Measurements from ENCODE around the gene JARID2. TPM values are rescaled to one million over a fixed set of nuclear protein-coding genes. Genes with fewer than 3 reads are reported as not detected.
A peak's percentile ranks its signal among the peaks of the same experiment; 100 is the strongest.

The JARID2 gene
- total RNA-seq: 55.9 and 57.7 TPM in 2 replicates

DNA sequence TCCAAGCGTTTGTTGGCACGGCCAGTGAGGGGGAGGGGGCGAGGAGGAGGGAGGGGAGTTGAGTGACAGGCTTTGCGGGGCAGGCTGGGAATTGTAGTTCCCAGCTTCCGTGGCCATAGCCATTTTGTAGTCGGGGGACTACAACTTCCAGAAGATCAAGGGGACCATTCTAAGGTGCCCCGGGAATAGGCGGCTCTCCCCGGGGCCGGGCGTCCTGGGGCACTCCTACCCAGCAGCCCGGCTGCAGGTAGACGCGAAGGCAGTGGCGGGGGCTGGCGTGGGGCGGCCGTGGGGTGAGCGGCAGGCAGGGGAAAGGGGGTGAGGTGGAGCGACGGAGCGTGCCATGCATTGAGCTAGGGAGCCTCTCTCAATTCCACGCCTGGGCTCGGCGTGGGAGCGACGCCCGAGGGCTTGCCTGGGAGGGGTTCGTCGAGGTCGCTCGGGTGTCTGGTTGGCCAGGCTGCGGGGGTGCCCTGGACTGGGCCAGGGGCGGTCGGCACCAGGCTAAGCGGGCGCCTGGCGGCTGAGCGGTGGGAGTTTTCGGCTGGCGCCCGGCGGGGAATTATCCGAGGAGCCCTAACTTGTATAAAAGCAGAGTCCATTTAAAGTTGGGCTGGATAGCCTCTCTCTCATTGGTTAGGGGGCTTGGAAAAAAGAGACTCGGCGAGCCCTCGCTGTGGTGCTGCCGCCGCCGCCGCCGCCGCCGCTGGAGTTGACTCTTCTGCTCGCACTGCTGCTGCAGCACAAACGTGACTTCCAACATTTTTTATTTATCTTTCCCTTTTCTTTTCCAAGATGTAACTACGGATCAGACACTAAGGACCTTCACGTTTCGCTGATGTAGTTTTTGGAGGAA is at the start of gene JARID2:
JARID2 (plus strand) TSS at position 709 of the 856 bp plus-strand sequence. CDS start 471 bp downstream, outside the sequence.
- Mint-ChIP-seq H3K9me3 (no peaks in the 10 kb centered on the region), H3K27ac (peak within 1 kb of the TSS; percentile 99), H3K4me3 (ENCODE audit: low read depth) (peak within 1 kb of the TSS; percentile 99), H3K36me3 (ENCODE audit: low read depth) (peaks cover 37% of the 10 kb centered on the region), H3K4me1 (ENCODE audit: low read depth) (peaks cover 30% of the 10 kb centered on the region), H3K27me3 (ENCODE audit: low read depth) (no peaks in the 10 kb centered on the region)
- peak; percentile 93 for DNase-seq (ENCODE audit: low spot score)
- intact Hi-C loops (cut with micrococcal nuclease): loop anchor here (1.0 to 10.0 kb wide), 11 partner anchors 61 to 1121 kb away; no protein-coding TSS in a partner anchor

- no peaks in the 10 kb centered on the region for H3K4me1 Mint-ChIP-seq (ENCODE audit: low read depth)
- H3K4me3 Mint-ChIP-seq (ENCODE audit: low read depth): no peak overlapping the region
- no peaks in the 10 kb centered on the region for H3K9me3 Mint-ChIP-seq
- no peak overlapping the region for H3K27ac Mint-ChIP-seq
- intact Hi-C loops (cut with micrococcal nuclease): no loop called here
- H3K36me3 Mint-ChIP-seq (ENCODE audit: low read depth): no peaks in the 10 kb centered on the region
- peaks cover 2% of the 10 kb centered on the region for H3K27me3 Mint-ChIP-seq (ENCODE audit: low read depth)
- DNase-seq (ENCODE audit: low spot score): no peak
These were observed 45.8 kb upstream of the JARID2 start for GRCh38 chr6:15200087-15200486.

- Mint-ChIP-seq H3K27me3 (ENCODE audit: low read depth) (no peaks in the 10 kb centered on the region), H3K4me3 (ENCODE audit: low read depth) (no peak overlapping the region), H3K9me3 (peaks cover 4% of the 10 kb centered on the region), H3K36me3 (ENCODE audit: low read depth) (no peaks in the 10 kb centered on the region), H3K27ac (no peak overlapping the region), H3K4me1 (ENCODE audit: low read depth) (peaks cover 6% of the 10 kb centered on the region)
- no peak for DNase-seq (ENCODE audit: low spot score)
- intact Hi-C loops (cut with micrococcal nuclease): no loop called here
These were observed 40.5 kb upstream of the JARID2 start for GRCh38 chr6:15205321-15205720.

DNA sequence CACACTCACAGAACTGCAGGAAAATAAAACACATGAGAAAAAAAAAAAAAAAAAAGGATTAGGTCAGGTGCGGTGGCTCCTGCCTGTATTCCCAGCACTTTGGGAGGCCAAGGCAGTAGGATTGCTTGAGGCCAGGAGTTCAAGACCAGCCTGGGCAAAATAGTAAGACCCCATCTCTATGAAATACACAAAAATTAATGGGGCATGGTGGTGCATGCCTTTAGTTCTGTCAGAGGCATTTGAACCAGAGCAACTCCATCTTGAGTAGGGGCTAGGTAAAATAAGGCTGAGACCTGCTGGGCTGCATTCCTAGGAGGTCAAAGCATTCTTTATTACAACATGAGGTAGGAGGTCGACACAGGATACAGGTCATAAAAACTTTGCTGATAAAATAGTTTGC is 39.0 kb upstream of the JARID2 start:
- no peak for DNase-seq (ENCODE audit: low spot score)
- Mint-ChIP-seq H3K4me3 (ENCODE audit: low read depth) (no peak overlapping the region), H3K9me3 (peaks cover 4% of the 10 kb centered on the region), H3K27me3 (ENCODE audit: low read depth) (no peaks in the 10 kb centered on the region), H3K4me1 (ENCODE audit: low read depth) (peaks cover 6% of the 10 kb centered on the region), H3K36me3 (ENCODE audit: low read depth) (no peaks in the 10 kb centered on the region), H3K27ac (no peak overlapping the region)
- intact Hi-C loops (cut with micrococcal nuclease): no loop called here

- Mint-ChIP-seq H3K27ac (no peak overlapping the region), H3K4me1 (ENCODE audit: low read depth) (peaks cover 6% of the 10 kb centered on the region), H3K9me3 (peaks cover 4% of the 10 kb centered on the region), H3K4me3 (ENCODE audit: low read depth) (no peak overlapping the region), H3K27me3 (ENCODE audit: low read depth) (no peaks in the 10 kb centered on the region), H3K36me3 (ENCODE audit: low read depth) (no peaks in the 10 kb centered on the region)
- no peak for DNase-seq (ENCODE audit: low spot score)
- intact Hi-C loops (cut with micrococcal nuclease): no loop called here
These were observed 37.9 kb upstream of the JARID2 start for GRCh38 chr6:15207923-15208322.

DNA sequence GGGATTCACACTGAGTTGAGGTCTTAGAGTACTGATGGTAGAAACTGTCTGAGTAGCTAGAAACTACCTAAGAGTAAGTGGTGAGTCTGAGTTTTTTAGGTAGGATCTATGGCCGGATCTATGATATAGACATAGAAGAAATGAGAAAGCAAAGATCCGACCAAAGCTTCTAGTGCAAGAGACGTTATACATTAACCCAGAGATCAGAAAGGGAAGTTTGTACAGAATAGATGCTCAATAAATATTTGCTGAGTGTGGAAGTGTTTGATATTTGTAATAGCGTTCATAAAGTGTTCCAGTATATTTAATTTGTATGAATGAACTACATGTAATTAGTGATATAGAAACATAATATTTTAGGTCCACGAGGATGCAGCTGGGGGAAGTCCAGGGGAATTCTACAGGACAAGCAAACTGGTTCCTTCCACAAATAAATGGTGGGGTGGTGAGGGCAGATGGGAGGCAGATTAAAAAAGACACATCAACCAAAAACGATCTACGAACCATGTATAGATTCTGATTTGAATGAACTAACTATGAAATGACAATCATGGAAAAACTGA is 31.9 kb upstream of the JARID2 start:
- Mint-ChIP-seq H3K9me3 (peaks cover 4% of the 10 kb centered on the region), H3K27me3 (ENCODE audit: low read depth) (no peaks in the 10 kb centered on the region), H3K4me3 (ENCODE audit: low read depth) (no peak overlapping the region), H3K27ac (no peak overlapping the region), H3K4me1 (ENCODE audit: low read depth) (peaks cover 3% of the 10 kb centered on the region), H3K36me3 (ENCODE audit: low read depth) (no peaks in the 10 kb centered on the region)
- intact Hi-C loops (cut with micrococcal nuclease): no loop called here
- no peak for DNase-seq (ENCODE audit: low spot score)

DNA sequence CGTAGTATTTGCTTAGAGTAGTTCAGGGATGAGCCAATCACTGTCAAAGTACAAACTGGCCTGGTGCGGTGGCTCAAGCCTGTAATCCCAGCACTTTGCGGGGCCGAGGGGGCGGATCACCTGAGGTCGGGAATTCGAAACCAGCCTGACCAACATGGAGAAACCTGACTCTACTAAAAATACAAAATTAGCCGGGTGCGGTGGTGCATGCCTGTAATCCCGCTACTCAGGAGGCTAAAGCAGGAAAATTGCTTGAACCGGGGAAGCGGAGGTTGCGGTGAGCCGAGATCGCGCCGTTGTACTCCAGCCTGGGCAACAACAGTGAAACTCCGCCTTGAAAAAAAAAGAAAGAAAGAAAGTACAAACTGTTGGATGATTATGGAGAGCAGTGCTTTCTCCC is 27.5 kb upstream of the JARID2 start:
- Mint-ChIP-seq H3K36me3 (ENCODE audit: low read depth) (no peaks in the 10 kb centered on the region), H3K4me1 (ENCODE audit: low read depth) (peaks cover 3% of the 10 kb centered on the region), H3K4me3 (ENCODE audit: low read depth) (no peak overlapping the region), H3K27me3 (ENCODE audit: low read depth) (no peaks in the 10 kb centered on the region), H3K9me3 (no peaks in the 10 kb centered on the region), H3K27ac (no peak overlapping the region)
- intact Hi-C loops (cut with micrococcal nuclease): no loop called here
- no peak for DNase-seq (ENCODE audit: low spot score)

DNA sequence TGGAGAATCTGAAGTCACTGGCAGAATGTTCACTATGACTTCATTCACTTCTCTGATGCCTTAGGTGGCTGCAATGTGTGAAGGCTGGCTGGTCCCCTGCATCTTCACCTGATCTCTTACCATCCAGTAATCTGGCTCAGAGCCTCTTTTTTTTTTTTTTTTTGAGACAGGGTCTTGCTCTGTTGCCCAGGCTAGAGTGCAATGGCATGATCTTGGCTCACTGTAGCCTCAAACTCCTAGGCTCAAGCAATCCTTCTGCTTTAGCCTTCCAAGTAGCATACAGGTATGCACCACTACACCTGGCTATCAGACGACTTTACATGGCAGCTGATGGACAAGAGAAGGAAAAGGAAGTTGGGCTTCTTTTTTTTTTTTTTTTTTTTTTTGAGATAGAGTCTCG is 25.8 kb upstream of the JARID2 start:
- intact Hi-C loops (cut with micrococcal nuclease): no loop called here
- no peak for DNase-seq (ENCODE audit: low spot score)
- H3K9me3 Mint-ChIP-seq: no peaks in the 10 kb centered on the region
- peaks cover 3% of the 10 kb centered on the region for H3K4me1 Mint-ChIP-seq (ENCODE audit: low read depth)
- no peak overlapping the region for H3K4me3 Mint-ChIP-seq (ENCODE audit: low read depth)
- H3K36me3 Mint-ChIP-seq (ENCODE audit: low read depth): no peaks in the 10 kb centered on the region
- H3K27me3 Mint-ChIP-seq (ENCODE audit: low read depth): peaks cover 6% of the 10 kb centered on the region
- no peak overlapping the region for H3K27ac Mint-ChIP-seq

DNA sequence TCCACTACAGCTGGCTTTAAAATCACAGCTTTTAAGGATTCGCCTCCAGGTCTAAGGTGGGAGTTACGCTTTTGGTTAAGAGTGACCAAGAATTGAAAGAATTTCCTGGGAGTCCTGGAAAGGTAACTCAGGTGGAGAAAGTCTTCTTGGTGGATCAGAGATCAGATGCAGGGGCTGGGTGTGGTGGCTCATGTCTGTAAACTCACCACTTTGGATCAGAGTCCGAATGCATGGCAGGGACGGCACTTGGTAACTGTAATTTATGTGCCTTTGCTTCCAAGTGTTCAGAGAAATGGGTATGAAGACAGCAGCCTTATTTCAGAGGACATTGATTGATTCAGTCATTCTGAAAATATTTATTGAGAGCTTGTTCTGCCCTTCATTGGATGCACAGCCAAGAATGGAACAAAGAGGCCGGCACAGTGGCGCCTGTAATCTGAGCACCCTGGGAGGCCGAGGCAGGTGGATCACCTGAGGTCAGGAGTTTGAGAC is 18.0 kb upstream of the JARID2 start:
- no peak overlapping the region for H3K4me3 Mint-ChIP-seq (ENCODE audit: low read depth)
- no peak overlapping the region for H3K27ac Mint-ChIP-seq
- H3K27me3 Mint-ChIP-seq (ENCODE audit: low read depth): peaks cover 6% of the 10 kb centered on the region
- intact Hi-C loops (cut with micrococcal nuclease): no loop called here
- no peak for DNase-seq (ENCODE audit: low spot score)
- no peaks in the 10 kb centered on the region for H3K4me1 Mint-ChIP-seq (ENCODE audit: low read depth)
- H3K36me3 Mint-ChIP-seq (ENCODE audit: low read depth): no peaks in the 10 kb centered on the region
- H3K9me3 Mint-ChIP-seq: no peaks in the 10 kb centered on the region

DNA sequence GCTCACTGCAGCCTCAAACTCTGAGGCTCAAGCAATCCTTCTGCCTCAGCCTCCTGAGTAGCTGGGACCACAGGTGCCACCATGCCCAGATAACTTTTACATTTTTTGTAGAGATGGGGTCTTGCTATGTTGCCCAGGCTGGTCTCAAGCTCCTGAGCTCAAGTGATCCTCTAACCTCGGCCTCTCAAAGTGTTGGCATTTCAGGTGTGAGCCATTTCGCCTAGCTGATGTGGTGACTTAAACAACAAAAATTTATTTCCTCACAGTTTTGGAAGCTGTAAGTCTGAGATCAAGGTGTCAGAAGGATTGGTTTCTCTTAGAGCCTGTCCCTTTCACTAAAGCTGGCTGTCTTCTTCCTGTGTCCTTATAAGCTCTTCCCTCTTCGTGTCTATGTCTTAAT is 15.0 kb upstream of the JARID2 start:
- Mint-ChIP-seq H3K4me1 (ENCODE audit: low read depth) (no peaks in the 10 kb centered on the region), H3K4me3 (ENCODE audit: low read depth) (no peak overlapping the region), H3K27ac (no peak overlapping the region), H3K36me3 (ENCODE audit: low read depth) (no peaks in the 10 kb centered on the region), H3K27me3 (ENCODE audit: low read depth) (no peaks in the 10 kb centered on the region), H3K9me3 (no peaks in the 10 kb centered on the region)
- intact Hi-C loops (cut with micrococcal nuclease): no loop called here
- DNase-seq (ENCODE audit: low spot score): no peak

DNA sequence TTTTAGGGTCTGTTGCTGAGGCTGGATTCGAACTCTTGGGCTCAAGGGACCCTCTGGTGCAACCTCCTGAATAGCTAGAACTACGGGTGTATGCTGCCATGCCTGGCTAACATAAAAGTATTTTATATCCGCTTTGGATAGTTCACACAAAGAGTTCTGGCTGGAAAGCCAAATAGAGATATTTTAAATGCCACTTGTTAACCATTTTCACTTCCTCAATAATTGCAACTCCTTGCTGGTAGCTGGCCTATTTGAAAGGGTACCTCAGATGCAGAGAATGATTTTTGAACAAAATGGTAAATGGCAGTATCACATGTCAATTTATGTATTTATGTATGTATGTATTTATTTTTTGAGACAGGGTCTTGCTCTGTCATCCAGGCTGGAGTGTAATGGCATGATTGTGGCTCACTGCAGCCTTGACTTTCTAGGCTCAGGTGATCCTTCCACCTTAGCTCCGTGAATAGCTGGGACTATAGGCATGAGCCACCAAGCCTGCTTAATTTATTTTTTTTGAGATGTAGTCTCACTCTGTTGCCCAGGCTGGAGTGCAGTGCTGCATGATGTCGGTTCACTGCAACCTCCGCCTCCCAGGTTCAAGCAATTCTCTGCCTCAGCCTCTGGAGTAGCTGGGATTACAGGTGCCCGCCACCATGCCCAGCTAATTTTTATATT is 12.9 kb upstream of the JARID2 start:
- intact Hi-C loops (cut with micrococcal nuclease): no loop called here
- Mint-ChIP-seq H3K27me3 (ENCODE audit: low read depth) (no peaks in the 10 kb centered on the region), H3K36me3 (ENCODE audit: low read depth) (no peaks in the 10 kb centered on the region), H3K9me3 (no peaks in the 10 kb centered on the region), H3K4me3 (ENCODE audit: low read depth) (no peak overlapping the region), H3K27ac (no peak overlapping the region), H3K4me1 (ENCODE audit: low read depth) (no peaks in the 10 kb centered on the region)
- no peak for DNase-seq (ENCODE audit: low spot score)

GRCh38 chr6:15234068-15234758 is 11.7 kb upstream of the JARID2 start:
- Mint-ChIP-seq H3K9me3 (no peaks in the 10 kb centered on the region), H3K4me1 (ENCODE audit: low read depth) (no peaks in the 10 kb centered on the region), H3K4me3 (ENCODE audit: low read depth) (no peak overlapping the region), H3K27me3 (ENCODE audit: low read depth) (no peaks in the 10 kb centered on the region), H3K27ac (no peak overlapping the region), H3K36me3 (ENCODE audit: low read depth) (no peaks in the 10 kb centered on the region)
- intact Hi-C loops (cut with micrococcal nuclease): no loop called here
- no peak for DNase-seq (ENCODE audit: low spot score)

All from activated T-helper 2 cell treated with anti-CD3 and anti-CD28 coated beads, Interferon-gamma antibody, Interleukin-2, Interleukin-4, amounts not matched to agents 10 μg/mL and 5 μg/mL and 100 μg/mL, durations not matched to agents 14 hours and 24 hours and 36 hours (primary cell).